Activated CD4-positive, alpha-beta T cell treated with anti-CD3 and anti-CD28 coated beads for 1 hour (primary cell): Measurements from ENCODE around the gene FCHO1.

Experiments
- DNase-seq: peaks from one replicate; pipeline ENCODE4 v3.0.0-alpha.2; 2020

Gene FCHO1

DNA sequence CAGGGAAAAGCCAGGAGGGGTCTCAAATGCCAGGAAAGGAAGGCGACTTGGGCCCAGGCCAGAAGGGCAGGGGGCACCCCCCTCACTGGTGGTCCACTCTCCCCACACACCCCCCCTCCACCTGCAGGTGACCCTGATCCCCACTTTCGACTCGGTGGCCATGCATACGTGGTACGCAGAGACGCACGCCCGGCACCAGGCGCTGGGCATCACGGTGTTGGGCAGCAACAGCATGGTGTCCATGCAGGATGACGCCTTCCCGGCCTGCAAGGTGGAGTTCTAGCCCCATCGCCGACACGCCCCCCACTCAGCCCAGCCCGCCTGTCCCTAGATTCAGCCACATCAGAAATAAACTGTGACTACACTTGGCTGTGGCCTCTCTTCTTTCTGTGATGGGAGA lies 17.1 kb upstream of the FCHO1 start:
- no peak for DNase-seq

DNA sequence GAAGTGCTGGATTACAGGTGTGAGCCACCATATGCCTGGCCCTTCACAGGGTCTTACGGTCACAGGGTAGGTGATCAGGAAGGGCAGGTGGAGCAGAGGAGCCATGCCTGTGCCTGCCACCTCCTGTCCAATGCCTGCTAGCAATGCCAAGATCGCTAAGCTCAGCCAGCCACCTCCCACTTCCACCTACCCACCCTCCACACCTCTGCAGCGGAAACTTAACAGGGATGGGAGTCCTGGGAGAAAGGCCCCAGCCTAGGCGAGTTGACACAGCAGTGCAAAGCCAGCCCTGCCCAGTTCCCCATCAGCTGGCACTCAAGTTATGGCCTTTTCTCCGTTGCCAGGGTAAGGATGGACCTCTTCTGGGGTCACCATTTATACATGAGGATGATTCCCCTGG lies 15.9 kb upstream of the FCHO1 start:
- no peak for DNase-seq

DNA sequence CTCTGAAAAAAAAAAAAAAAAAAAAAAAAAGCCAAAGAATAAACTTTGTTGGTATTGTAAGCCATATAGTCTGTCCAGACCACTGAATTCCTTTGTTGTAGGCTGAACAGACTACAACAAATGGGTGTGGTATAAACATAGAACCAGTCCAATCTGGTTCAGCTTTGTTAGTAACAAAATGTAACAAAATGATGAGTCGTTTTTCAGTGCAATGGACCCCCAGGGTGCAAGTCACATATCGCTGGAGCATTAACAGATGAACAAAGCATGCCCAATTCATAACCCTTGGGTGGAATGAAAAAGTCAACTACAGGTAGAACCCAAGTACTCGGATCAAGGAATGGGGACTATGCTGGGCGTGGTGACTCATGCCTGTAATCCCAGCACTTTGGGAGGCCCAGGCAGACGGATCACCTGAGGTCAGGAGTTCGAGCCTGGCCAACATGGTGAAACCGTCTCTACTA lies 13.6 kb upstream of the FCHO1 start:
- DNase-seq: no peak

DNA sequence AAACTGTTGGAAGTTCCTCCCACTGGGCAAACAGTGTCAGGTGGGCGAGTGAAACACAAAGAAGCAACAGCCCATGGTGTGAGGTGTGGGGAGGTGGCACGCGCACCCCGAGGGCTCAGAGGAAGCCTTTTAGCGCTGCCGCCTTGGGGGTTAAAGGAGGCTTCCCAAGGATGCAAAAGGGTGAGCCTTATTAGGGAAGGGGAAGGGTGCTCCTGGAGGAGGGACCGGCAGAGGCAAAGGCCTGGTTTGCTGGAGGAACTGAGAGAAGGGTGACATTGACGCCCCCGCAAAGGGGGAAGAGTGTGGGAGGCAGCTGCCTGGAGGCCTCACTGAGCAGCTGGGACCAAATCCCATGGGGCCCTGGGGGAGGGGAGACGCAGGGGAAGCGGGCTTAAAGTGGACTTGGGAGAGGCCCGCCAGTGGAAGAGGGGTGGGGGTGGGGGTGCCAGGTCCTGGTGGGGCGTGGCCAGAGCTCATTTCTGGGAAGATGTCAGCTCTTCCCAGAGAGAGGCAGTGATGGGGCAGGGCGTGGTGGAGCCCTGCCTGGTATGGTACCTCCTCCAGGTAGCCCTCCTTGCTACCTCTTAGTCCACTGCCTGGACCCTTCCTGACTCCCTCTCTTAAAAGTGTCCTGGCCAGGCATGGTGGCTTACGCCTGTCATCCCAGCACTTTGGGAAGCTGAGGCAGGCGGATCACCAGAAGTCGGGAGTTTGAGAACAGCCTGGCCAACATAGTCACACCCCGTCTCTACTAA lies 12.0 kb upstream of the FCHO1 start:
- DNase-seq: no peak

DNA sequence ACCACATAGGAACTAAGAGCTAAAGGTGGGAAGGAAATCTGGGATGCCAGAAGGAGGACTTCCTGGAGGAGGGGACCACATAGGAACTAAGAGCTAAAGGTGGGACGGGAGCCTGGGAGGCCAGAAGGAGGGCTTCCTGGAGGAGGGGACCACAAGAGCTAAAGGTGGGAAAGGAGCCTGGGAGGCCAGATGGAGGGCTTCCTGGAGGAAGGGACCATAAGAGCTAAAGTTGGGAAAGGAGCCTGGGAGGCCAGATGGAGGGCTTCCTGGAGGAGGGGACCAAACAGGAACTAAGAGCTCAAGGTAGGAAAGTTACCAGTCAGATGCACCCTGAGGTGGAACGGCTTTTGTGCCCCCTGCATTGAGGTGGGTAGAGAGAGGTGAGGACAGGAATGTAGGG lies 9.8 kb upstream of the FCHO1 start:
- no peak for DNase-seq

DNA sequence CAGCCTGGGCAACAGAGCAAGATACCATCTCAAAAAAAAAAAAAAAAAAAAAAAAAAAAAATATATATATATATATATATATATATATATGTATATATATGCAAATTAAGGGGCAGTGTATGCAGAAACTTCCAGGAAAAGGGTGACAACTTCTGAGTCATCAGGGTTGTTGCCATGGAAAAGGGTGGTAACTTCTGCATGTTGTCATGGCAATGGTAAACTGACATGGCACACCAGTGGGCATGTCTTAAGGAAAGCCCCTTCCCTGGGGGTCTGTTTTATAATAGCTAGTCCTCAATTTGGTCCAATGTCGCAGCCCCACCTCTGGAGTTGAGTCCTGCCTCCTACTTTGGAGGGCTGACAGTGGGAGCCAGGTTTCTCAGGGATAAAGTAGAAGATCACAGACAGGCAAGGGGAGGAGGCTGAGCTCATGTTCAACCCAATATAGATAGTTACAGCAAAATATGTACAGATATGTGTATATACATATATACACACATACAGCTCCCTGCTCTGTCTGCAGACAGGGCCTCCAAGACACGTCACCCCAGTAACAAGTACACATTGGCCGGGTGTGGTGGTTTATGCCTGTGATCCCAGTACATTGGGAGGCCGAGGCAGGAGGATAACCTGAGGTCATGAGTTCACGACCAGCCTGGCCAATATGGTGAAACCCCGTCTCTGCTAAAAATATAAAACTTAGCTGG lies 7.2 kb upstream of the FCHO1 start:
- DNase-seq: no peak

DNA sequence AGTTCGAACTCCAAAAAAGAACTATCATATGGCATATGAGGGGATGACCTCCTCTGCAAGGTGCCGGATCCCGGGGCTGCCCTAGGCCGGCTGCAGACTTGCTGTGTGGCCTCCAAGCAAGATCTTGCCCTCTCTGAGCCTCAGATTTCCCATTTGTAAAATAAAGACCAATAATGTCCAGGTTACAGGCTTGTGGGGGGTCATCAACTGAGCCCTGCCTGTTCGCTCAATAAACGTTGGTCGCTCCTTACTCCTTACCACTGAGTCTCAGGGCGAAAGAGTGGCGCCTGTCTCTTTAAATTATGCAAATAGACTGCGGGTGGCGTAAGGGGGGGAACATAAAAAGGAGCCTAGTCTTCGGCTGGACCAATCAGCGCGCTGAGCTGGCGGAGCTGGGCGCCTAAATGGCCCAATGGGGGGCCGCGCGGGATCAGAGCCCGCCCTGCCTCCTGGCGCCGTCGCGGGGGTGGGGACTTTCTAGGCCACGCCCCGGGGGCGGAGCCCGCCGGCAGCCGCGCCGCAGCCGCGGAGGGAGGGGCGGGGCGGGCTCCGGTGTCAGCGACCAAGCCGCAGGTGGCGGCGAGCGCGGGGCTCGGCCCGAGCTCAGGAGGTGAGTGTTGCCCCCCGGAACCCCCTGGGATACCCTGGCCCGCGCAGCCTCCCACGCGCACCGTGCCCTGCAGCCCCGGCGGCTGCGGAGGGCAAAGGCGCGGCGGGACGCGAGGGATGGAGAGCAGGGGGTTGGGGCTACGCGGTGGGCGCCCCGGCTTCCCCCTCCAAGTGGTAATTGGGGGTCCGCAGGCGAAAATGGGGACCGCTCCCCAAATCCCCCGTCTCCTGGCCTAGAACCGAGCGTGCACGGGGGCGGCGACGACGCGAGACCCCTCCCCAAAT lies 3.8 kb upstream of the FCHO1 start:
- DNase-seq: peak; percentile 92

DNA sequence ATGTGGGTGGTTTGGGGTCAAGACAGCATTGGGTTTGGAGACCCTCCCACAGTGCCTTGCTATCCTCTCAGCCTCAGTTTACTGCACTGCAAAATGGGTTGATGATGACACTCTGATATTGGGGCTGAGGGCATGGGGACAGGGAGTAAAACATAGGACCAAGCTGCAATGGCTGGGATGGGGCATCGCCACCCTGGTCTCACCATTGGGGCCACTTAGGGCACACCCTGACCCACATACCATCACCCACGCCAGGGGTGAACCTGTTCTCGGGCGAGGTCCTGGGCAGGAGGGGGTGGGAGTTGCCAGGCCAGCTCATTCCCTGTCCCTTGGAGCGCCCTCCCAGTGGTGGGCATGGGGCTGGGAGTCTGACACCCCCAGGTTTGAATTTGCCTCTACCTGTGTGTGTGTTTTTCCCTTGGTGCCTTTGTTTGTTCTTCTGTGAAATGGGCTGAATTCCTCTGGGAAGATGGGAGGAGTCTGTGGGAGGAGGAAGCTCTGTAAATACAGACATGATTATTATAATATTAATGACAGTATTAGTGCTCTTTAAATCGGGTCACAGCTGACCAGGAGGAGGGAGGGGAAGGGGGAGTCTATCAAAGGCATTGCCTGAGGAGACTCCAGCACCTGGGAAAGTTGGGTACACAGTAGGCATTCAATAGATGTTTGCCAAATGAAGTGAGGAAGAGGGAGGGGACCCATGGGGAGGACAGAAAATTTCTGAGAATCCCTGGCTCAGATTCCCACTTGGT lies 2.2 kb upstream of the FCHO1 start:
- DNase-seq: no peak

DNA sequence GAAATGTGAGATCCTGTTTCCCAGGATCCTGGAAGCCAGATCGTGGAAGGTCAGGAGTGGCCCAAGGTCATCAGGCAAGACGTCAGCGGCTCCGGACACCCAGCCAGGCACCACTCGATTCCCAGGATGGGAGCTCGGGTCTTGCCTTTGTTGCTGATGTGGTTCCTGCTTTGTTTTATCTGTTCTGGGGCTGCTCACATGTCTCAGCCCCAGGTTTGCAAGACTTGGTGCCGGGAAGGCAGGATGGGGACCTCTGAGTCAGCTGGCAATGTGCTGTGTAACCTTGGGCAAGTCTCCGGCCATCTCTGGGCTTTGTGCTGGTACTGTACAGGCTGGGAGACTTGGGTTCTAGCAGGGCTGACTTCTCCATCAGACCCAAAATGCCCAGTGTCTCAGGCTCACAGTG lies 1.4 kb upstream of the FCHO1 start:
- no peak for DNase-seq

DNA sequence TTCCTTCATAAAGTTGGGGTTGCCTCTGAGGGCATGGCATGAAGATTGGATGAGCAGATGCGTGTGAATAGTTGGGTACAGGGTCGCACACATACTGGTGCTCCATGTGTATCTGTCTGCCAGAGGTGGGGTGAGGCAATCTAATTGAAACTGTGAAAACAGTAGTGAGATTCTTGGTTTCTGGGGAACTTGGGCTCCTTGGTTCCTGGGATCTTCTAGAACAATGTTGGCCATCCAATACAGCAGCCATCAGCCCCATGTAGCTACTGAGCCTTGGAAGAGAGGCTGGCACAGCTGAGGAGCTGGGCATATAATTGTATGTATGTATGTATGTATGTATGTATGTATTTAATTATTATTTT lies 616 bp downstream of the FCHO1 start:
- no peak for DNase-seq

DNA sequence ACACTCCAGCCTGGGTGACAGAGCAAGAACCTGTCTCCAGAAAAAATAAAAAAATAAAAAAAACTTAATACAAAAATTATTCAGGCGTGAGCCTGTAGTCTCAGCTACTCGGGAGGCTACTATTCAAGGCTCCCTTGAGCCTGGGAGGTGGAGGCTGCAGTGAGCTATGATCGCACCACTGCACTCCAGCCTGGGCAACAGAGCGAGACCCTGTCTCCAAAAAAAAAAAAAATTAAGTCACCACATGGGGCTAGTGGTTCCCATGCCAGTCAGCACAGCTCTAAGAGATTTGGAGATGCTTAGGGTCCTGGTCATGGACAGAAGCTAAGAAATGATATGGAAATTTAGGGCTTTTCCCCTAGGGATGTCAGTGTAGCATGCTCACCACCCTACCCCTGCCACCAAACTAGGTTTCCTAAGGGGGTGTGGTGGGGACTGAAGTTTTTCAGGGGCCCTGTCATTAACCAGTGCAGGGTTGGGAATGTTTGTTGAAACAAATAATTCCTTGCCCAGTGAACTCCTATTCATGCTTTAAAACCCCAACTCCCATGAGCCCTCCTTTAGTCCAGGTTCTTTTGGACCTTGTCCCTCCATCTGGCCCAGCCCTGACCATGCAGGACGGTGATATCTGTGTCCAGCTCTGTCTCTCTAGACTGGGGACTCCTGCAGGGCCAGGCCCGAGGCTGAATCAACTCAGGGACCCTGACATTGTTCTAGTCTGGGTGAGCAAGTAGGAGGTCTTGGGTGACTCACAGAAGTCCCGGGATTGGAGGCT lies 1.8 kb downstream of the FCHO1 start:
- no peak for DNase-seq

DNA sequence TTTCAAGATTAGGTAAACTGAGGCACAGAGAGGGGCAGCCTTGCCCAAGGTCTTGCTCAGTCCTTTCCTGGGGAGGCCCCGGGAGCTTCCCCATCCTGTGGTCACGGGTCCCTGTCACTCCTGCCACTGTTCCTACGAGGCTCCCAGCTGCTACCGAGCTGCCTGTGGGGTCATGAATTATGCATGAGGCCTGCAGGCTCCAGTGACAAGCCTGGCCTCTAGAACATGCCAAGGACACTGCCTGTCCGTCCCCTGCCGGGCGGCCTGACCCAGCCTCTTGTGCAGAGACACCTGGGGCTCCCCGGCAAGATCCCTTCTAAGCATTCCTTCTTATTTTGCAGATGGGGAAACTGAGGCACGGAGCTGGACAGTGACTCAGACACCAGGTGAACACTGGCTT lies 2.7 kb downstream of the FCHO1 start:
- no peak for DNase-seq

DNA sequence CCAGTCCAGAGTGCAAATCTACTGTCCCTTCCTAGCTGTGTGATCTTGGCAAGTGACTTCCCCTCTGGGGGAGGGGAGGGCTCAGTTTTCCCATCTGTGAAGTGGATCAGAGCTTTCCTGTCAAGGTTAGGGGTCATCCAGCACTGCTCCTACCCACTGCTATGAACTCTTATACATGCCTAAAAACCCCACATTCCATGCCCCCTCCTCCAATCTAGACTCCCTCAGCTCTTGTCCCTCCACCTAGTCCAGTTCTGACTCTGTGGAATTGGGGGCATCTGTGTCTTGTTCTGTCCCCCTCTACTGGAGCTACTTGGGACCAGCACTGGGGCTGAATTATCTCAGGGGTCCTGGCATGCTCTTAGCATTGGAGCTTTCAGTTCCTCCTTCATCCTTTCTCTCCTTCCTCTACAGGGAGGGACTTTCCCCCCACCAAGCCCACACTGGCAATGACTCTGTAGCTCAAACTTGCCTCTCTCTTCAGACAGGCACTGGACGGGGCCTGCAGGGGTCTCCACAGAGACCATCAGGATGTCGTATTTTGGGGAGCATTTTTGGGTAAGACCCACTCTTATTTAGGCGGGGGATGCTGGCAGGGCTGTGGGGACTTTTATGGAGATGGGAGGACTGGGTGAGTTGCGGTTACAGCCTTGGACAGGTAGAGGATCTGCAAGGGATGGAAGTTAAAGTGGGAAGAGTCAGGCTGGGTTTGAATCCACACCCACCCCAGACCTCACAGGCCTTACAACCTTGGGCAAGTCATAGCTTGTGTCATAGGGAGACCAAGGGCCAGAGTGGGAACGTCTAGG lies 3.6 kb downstream of the FCHO1 start:
- no peak for DNase-seq

DNA sequence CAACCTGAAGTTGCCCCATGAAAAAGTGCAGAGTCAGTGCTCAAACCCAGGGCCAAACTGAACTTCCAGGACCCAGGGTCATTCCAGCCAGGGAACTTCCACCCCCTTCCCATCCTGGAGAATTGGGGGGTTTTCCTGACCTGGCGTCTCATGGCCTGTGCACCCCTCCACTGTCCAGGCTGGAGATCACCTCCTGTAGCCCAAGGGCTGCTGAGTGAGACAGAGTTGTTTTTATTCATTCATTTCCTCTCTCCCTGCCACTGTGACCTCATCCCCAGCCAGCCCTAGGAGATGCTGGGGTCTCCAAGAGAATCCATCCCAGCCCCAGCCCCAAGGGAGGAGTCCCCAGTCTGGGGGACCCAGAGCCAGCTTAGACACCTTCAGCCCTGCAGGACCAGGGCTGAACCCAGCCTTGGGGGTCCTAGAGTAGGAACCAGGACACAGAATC lies 4.2 kb downstream of the FCHO1 start:
- no peak for DNase-seq

DNA sequence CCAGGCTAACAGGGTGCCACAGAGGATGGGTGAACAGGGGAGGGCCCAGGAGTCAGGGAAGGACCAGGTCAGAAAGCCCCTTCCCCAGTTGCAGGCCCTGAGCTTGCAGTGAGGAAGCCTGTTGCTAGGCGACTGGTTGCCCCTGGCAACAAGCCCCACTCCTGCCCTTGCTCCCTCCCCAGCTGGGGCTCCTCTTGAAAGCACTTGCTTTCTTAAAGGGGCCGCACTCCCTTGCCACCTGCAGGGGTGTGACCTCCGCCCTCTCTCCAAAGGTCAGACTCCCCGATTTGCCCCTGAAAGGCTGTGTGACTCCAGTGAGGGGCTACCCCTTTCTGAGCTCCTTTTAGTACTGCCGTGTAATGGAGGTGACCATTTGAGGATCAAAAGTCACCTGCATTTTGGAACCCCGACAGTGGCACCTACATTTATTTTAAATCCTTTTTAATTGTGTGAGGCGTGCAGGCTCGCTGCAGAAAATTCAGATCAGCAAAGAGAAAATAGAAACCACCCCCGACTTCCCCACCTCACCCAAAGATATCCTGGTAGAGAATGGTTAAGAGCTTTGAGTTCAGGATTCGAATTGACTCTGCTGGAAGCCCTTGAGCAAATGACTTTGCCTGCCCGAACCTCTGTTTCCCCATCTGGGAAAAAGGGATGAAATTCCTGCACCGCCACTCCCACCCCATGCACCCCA lies 4.8 kb downstream of the FCHO1 start:
- no peak for DNase-seq

DNA sequence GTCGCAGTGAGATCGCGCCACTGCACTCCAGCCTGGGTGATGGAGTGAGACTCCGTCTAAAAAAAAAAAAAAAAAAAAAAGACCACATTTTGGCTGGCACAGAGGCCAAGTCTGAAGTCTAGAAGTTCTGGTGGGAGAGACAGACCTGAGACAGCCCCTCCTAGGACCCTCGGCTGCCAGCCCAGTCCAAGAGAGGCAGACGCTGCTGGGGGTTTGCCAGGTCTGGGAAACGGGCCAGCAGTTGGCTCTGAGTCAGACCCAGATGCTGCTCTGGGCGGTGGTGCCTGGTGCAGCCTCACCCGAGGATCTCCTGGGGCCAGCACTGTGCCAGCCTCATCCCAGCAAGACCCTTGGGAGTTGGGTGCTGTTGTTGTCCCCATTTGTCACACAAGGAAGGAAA lies 5.8 kb downstream of the FCHO1 start:
- DNase-seq: no peak

DNA sequence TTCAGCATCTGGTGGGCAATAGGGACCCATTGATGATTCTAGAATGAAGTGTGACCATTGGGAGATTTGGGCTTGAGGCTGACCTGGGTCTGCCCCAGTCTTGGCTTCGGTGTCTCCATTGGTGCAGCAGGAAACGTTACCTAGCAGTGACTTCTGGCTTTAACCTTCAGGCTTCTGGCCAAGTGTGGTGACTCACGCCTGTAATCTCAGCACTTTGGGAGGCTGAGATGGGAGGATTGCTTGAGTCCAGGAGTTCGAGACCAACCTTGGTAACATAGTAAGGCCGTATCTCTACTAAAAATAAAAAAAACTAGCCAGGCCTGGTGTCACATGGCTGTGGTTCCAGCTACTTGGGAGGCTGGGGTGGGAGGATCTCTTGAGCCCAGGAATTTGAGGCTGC lies 7.2 kb downstream of the FCHO1 start:
- no peak for DNase-seq

DNA sequence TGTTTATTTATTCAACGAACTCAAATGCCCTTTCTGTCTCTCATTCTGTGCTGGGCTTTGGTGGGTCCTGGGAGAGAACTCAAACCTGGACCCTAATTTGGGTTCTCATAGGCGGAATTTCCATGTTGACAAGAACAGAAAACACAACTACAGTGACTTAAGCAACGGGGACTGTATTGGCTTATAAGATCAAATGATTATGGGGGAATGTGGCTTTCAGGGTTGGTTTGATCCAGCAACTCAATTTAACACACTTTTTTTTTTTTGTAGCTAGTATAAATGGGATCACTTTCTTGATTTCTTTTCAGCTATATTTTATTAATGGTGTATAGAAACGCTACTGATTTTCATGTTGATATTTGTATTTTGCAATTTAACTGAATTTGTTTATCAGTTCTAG lies 9.9 kb downstream of the FCHO1 start:
- DNase-seq: no peak

DNA sequence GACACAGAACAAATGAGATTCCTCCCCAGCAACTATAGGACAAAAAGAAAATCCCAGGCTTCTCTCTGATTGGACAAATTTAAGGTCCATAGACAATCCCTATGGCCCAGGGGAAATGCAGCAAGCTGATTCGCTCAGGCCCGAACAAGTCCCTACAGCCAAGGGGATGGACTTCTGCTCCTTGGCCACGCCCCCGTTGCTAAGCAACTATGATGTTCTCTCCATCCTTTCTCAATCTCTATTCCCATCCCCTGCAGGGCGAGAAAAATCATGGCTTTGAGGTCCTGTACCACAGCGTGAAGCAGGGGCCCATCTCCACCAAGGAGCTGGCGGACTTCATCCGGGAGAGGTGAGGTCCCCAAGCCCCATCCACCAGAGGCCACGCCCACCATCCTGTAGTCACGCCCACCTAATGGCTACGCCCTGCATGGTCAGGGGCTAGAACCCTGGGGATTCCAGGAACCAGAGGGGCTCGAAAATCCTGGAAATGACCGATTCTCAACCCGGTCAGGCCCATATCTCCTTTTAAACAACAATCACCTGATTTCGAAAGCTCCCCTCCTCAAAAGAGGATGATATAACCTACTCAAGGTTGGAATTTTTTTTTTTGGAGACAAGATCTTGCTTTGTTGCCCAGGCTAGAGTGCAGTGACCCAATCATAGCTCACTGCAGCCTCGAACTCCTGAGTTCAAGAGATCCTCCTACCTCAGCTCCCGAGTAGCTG lies 11.4 kb downstream of the FCHO1 start:
- no peak for DNase-seq

DNA sequence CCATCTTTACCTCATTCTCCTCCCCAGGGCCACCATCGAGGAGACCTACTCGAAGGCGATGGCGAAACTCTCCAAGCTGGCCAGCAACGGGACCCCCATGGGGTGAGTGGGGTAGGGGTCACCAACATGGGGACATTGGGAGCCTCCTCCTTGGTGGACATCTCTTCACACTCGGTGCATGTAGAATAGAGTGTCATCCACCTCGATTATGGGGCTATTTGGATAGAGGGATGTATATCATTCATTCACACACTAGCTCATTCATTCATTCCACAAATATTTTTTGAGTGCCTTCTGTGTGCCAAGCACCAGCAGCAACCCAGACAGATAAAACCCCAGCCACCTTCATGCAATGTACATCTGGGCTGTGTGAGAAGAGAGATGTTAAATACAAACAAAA lies 13.1 kb downstream of the FCHO1 start:
- DNase-seq: no peak
